HG03159 (cell line): ENCODE measurements around the gene SEL1L3.

Experiments used
- ATAC-seq: cut with Tn5 transposase; IDR thresholded peaks from one replicate; pipeline ENCODE4 v1.9.1; 2021; ENCODE audit warnings: mild to moderate bottlenecking, moderate library complexity; ENCODE audit not compliant: unreplicated experiment

The SEL1L3 gene

DNA sequence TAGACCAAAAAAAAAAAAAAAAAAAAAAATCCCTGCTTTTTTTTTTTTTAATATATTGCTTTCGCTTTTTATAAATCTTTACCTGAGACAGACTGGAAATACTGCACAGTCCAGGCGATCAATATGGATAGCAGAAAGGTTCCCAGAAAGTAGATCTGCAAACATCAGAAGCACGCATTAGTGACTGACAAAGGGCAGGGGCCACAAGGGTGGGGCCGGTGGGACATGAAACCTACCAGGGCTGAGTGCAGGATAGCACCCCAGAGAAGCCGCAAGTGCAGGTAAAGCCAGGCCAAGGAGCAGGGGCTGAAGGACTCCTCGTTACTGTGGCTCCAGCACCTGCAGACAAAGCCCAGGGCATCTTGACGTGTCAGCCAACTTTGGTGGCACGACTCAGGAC is 105.3 kb downstream of the SEL1L3 start:
- no peak for ATAC-seq

- ATAC-seq, result no peak
These were observed 106.3 kb downstream of the SEL1L3 start for GRCh38 chr4:25756503-25756902.

- no peak for ATAC-seq
These were observed 106.9 kb downstream of the SEL1L3 start for GRCh38 chr4:25755911-25756310.

- ATAC-seq, result no peak
These were observed 109.5 kb downstream of the SEL1L3 start for GRCh38 chr4:25753239-25753638.

DNA sequence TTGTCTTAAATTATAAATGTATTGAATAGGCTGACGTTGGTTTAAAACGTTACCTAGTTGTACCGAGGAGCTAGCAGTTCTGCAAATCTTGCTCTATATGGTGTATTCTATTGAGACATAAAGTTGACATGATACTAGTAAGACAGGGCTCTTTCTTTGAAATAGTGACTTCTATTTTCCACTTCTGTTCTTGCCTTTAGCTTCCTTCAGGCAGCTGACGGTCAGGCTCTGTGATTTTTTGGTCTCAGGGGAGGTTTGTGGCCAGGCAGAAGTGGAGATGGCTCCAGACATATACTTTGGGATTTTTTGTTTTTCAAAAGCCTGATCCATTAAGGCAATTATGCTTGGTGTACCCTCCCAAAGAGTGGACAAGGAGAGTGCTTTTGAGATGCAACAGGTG is 111.9 kb downstream of the SEL1L3 start:
- ATAC-seq, result no peak

- no peak for ATAC-seq
These were observed 113.5 kb downstream of the SEL1L3 start for GRCh38 chr4:25749150-25749794.

- ATAC-seq, result no peak
These were observed 118.8 kb downstream of the SEL1L3 start for GRCh38 chr4:25743971-25744370.

- no peak for ATAC-seq
These were observed 133.2 kb downstream of the SEL1L3 start for GRCh38 chr4:25729564-25729963.

- ATAC-seq, result no peak
These were observed 133.9 kb downstream of the SEL1L3 start for GRCh38 chr4:25728886-25729285.

- no peak for ATAC-seq
These were observed 134.9 kb downstream of the SEL1L3 start for GRCh38 chr4:25727711-25728493.

DNA sequence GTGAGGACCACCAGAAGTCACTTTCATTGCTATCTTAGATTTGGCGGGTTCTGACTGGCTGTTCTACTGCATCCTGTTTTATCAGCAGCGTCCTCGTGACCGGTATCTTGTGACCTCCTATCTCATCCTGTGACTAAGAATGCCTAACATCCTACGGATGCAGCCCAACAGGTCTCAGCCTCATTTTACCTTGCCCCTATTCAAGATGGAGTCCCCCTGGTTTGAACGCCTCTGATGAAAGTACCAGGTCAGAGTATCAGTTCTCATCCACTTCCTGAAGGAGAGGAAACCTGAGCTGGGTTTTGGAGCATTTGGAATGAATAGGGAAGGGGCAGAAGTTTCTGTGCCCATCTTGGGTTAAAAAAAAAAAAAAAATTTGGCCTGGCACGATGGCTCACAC is 136.9 kb downstream of the SEL1L3 start:
- no peak for ATAC-seq

DNA sequence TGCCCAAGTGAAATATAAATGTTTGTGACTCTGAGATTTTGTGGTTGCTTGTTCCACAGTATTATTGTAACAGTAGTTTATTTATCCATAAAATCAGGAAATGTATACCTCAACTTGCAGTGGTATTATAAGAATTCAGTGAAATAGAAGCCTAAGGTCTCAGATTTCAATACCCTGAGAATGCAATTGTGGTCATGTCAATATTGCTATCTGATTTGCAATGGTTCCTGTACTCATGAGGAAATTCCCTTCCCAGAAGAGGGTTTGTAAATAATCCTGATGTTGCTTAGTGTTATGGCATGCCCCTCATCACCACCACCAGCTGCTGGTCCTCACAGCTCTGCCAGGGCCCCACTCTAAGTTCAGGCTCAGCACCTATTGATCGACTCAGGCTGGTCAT is 139.4 kb downstream of the SEL1L3 start:
- ATAC-seq, result no peak

GRCh38 chr4:25722964-25723363 is 139.8 kb downstream of the SEL1L3 start:
- no peak for ATAC-seq

GRCh38 chr4:25713812-25714211 is 149.0 kb downstream of the SEL1L3 start:
- ATAC-seq, result no peak

- ATAC-seq, result no peak
These were observed 150.2 kb downstream of the SEL1L3 start for GRCh38 chr4:25712611-25713010.

DNA sequence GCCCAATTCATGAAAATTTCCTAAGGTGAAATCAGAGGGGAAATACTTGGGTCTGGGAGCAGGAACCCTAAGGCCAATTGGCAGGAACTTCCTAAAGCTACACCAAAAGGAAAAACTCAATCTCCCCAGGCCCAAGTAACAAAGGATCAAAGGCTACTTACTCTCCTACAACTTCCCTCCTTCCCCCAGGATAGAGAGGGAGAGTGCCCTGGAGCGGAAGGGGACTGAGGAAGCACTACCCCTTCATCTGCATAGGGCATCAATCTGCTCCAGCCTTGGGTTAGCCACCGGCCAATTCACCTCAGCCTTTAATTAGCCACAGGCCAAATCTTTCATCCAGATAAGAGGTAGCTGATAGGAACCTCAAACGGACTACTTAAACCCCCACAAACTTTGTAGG is 152.2 kb downstream of the SEL1L3 start:
- no peak for ATAC-seq

DNA sequence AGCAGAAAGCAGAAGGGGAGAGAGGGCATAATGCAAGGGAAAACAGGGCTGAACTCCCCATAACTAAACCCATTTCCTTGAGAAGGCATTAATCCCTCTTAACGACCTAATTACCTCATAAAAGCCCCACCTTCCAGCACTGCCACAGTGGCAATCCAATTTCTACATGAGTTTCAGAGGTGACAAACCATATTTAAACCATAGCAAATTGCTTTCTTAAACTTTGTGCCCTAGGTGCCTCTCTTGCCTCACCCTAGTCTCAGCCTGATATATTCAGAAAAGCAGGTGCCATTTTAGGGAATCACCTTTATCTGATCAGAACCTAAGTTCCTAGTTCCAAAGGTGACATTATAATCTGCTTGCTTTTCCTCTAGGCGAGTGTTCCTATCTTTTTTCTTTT is 158.3 kb downstream of the SEL1L3 start:
- ATAC-seq, result no peak

GRCh38 chr4:25703731-25704388 is 158.9 kb downstream of the SEL1L3 start:
- no peak for ATAC-seq

GRCh38 chr4:25702848-25703247 is 159.9 kb downstream of the SEL1L3 start:
- ATAC-seq, result no peak

- no peak for ATAC-seq
These were observed 162.1 kb downstream of the SEL1L3 start for GRCh38 chr4:25700661-25701060.

DNA sequence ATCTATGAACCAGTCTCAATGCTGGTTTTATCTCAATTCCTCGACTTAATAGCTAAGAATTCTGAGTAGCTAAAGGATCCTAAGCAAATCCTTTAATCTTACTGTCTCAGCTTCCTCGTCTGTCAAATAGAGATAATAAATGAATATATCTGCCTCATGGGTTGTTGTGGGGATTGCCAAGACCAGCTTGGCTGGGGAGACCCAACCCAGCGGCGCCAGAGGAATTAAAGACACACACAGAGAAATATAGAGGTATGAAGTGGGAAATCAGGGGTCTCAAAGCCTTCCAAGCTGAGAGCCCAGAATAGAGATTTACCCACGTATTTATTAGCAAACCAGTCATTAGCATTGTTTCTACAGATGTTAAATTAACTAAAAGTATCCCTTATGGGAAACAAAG is 165.3 kb downstream of the SEL1L3 start:
- no peak for ATAC-seq
